ENCODE measurements around the gene JMJD1C.

GRCh38 chr10:63429281-63429680, 36.5 kb downstream of the JMJD1C start:
- TF ChIP-seq CTCF (IDR thresholded peaks at IDR 0.05) (no peak), POLR2A (IDR thresholded peaks at IDR 0.05) (no peak)
